Activated CD8-positive, alpha-beta T cell treated with anti-CD3 and anti-CD28 coated beads, Interleukin-2, amount 10 ng/mL, durations not matched to agents 7 days and 5 days (primary cell): ENCODE measurements around the gene KCTD5. TPM values are rescaled to one million over a fixed set of nuclear protein-coding genes. Genes with fewer than 3 reads are reported as not detected.
"Not testable (repeated sequence)": the region's sequence is repeated elsewhere in the genome, so short reads cannot be mapped to it uniquely, and the experiment has no call there.

ENCODE experiments used
- ATAC-seq: fragments of 150-1000 bp; cut with Tn5 transposase; one replicate; pipeline ENCODE4 v1.10.0; 2021; ENCODE audit warnings: moderate library complexity
- CTCF ChIA-PET: fragments of 350-600 bp; sonication (Branson Sonifier 250); formaldehyde crosslinking; loops from one replicate; lab custom pipeline; 2021; ENCODE audit warnings: antibody characterized with exemption; lab: Charles Lee
- POLR2A ChIA-PET: fragments of 350-600 bp; sonication (Branson Sonifier 250); formaldehyde crosslinking; loops from one replicate; lab custom pipeline; 2021; ENCODE audit warnings: antibody characterized with exemption; lab: Charles Lee
- DNase-seq: peaks from one replicate; pipeline ENCODE4 v3.0.0-alpha.2; 2020
- H3K27ac Mint-ChIP-seq: one replicate; pipeline ENCODE4 v1.8.0; 2021; ENCODE audit warnings: mild to moderate bottlenecking, mixed read lengths
- H3K27me3 Mint-ChIP-seq: one replicate; pipeline ENCODE4 v1.8.0; 2021; ENCODE audit warnings: low read depth, mixed read lengths
- H3K36me3 Mint-ChIP-seq: one replicate; pipeline ENCODE4 v1.8.0; 2021; ENCODE audit warnings: low read depth, mixed read lengths
- H3K4me1 Mint-ChIP-seq: one replicate; pipeline ENCODE4 v1.8.0; 2021; ENCODE audit warnings: low read depth, mixed read lengths
- H3K4me3 Mint-ChIP-seq: one replicate; pipeline ENCODE4 v1.8.0; 2021; ENCODE audit warnings: mild to moderate bottlenecking, mixed read lengths
- H3K9me3 Mint-ChIP-seq: one replicate; pipeline ENCODE4 v1.8.0; 2022; ENCODE audit warnings: mixed read lengths; ENCODE audit not compliant: insufficient read depth
- total RNA-seq, 2 experiments: library from RNA; stranded (reverse); gene quantifications; one replicate each; pipeline ENCODE4 v1.2.3, GENCODE V29; 2021

KCTD5 gene
- total RNA-seq, 2 experiments from 2014 or later: 33.2 to 35.9 TPM

DNA sequence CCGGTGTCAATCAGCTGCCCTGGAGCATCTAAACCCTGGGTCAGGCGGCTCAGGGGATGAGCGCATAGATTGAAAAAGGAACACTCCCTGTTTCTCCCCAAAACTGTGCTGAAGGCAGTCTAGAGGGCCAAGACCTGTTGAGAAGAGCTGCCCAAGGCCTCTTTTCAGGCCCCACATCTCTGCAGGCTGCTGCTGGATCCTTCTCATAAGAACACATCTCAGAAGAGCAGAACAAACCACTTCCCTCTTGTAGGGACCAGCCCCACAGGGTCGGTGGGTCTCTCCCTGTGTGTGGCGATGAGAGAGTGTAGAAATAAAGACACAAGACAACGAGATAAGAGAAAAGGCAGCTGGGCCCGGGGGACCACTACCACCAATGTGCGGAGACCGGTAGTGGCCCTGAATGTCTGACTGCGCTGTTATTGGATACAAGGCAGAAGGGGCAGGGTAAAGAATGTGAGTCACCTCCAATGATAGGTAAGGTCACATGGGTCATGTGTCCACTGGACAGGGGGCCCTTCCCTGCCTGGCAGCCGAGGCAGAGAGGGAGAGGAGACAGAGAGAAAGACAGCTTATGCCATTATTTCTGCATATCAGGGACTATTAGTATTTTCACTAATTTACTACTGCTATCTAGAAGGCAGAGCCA lies 22.2 kb upstream of the KCTD5 start:
- CTCF ChIA-PET, DNase-seq, H3K27me3 Mint-ChIP-seq, H3K4me3 Mint-ChIP-seq, H3K27ac Mint-ChIP-seq, ATAC-seq, H3K9me3 Mint-ChIP-seq, POLR2A ChIA-PET: not testable (repeated sequence)
- Mint-ChIP-seq H3K36me3 (peaks cover 16% of the 10 kb centered on the region), H3K4me1 (peaks cover 26% of the 10 kb centered on the region)

DNA sequence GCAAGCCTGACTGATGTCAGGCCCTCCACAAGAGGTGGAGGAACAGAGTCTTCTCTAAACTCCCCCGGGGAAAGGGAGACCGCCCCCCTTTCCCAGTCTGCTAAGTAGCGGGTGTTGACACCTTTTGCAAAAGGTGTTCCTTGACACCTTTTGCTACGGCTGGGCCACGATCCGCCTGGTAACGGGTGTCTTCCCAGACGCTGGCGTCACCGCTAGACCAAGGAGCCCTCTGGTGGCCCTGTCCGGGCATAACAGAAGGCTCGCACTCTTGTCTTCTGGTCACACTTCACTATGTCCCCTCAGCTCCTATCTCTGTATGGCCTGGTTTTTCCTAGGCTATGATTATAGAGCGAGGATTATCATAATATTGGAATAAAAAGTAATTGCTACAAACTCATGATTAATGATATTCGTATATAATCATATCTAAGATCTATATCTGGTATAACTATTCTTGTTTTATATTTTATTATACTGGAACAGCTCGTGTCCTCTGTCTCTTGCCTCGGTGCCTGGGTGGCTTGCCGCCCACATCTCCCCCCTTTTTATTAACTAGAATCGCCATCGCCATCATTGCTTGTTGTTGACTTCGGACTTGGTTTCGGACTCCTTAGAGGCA lies 21.5 kb upstream of the KCTD5 start:
- H3K27me3 Mint-ChIP-seq, H3K4me3 Mint-ChIP-seq, H3K9me3 Mint-ChIP-seq, POLR2A ChIA-PET, H3K27ac Mint-ChIP-seq, CTCF ChIA-PET, ATAC-seq: not testable (repeated sequence)
- DNase-seq: peak; percentile 46
- Mint-ChIP-seq H3K36me3 (peaks cover 16% of the 10 kb centered on the region), H3K4me1 (peaks cover 26% of the 10 kb centered on the region)

DNA sequence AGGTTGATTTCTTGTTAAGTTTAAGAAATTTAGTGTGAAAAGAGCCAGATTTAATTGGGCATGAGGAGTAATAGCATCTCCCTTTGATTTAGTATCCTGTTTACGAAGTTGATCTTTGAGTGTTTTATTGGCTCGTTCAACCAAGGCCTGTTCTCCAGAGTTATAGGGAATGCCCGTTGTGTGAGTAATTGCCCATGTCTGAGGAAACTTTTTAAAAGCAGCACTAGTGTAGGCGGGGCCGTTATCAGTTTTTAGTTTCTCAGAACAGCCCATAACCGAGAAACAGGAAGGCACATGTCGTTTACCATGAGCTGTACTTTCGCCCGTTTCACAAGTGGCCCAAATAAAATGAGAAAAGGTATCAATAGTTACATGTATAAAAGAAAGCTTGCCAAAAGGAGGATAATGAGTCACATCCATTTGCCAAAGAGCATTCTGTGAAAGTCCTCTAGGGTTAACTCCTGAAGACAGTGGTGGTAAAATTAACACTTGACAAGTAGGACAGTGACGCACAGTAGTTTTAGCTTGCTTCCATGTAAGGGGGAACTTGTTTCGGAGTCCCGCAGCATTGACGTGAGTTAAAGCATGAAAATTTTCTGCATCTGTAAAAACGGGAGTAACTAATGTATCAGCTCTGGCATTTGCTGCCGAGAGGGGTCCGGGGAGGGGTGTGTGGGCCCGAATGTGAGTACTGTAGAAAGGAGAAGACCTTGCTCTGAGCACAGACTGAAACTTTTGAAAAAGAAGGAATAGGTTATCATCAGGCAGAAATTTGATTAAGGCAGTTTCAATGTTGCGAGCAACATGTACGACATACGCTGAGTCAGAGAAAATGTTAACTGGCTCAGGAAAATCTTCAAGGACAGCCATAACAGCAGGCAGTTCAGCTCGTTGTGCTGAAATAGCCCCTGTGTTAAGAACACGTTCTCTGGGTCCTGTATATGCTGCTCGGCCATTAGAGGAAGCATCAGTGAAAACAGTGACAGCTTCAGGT lies 18.5 kb upstream of the KCTD5 start:
- Mint-ChIP-seq H3K4me1 (peaks cover 26% of the 10 kb centered on the region), H3K9me3 (no peaks in the 10 kb centered on the region), H3K27me3 (no peaks in the 10 kb centered on the region), H3K27ac (peak overlapping the region; percentile 87), H3K4me3 (peak overlapping the region; percentile 12), H3K36me3 (peaks cover 31% of the 10 kb centered on the region)
- peak; percentile 49 for DNase-seq
- ATAC-seq: peak; percentile 75
- POLR2A ChIA-PET: interaction anchor here (1.2 kb wide), 1 partner anchor 19 kb away, joined by 6 read pairs; the partner anchor contains the start of gene KCTD5
- CTCF ChIA-PET: interaction anchor here (1.2 to 1.3 kb wide), 2 partner anchors 9 to 14 kb away, joined by 5 to 6 read pairs; no protein-coding TSS in a partner anchor

DNA sequence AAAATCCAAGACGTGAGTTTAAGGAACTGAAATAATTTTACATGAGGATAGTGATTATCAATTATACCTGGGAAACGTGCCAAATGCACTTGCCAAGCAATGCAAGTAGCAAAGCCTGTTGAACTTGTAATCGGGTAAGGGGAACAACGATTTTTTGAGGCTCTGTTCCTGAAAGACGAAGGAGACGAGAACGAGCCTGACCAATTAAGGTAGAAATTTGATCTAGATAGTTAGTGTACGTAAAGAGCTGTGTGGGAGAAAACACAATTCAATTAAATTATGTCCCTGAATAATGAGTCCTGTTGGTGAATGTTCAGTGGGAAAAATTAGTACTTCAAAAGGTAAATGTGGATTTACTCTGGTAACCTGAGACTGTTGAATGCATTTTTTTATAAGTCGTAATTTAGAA lies 17.7 kb upstream of the KCTD5 start:
- ChIA-PET CTCF (interaction anchor here (1.2 to 1.3 kb wide), 2 partner anchors 8 to 15 kb away, joined by 5 to 6 read pairs; no protein-coding TSS in a partner anchor), POLR2A (interaction anchor here (1.2 kb wide), 1 partner anchor 18 kb away, joined by 6 read pairs; the partner anchor contains the start of gene KCTD5)
- Mint-ChIP-seq H3K27ac (no peak overlapping the region), H3K36me3 (peaks cover 37% of the 10 kb centered on the region), H3K9me3 (no peaks in the 10 kb centered on the region), H3K4me1 (peaks cover 28% of the 10 kb centered on the region), H3K27me3 (no peaks in the 10 kb centered on the region), H3K4me3 (no peak overlapping the region)
- no peak for DNase-seq
- no peak for ATAC-seq

DNA sequence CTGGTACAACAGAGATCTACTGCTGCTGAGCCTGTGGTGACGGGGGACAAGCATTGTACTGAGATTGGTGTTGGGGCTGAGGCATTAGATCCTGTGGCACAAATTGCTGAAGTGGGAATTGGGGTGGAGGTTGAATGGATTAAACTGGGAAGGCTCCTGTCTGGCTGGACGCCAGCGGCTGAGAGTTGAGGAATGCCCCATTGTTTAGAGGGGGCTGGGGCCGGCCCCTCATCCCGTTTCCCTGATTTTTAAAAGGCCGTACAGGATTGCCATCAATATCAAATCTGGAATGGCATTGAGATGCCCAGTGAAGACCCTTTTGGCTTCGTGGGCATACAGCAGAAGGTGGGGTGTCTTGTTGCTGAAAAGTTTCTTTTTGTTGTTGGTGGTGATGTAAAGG lies 15.7 kb upstream of the KCTD5 start:
- CTCF ChIA-PET, H3K27me3 Mint-ChIP-seq, DNase-seq, ATAC-seq, H3K9me3 Mint-ChIP-seq, H3K27ac Mint-ChIP-seq, POLR2A ChIA-PET, H3K4me3 Mint-ChIP-seq: not testable (repeated sequence)
- peaks cover 48% of the 10 kb centered on the region for H3K36me3 Mint-ChIP-seq
- H3K4me1 Mint-ChIP-seq: peaks cover 37% of the 10 kb centered on the region

DNA sequence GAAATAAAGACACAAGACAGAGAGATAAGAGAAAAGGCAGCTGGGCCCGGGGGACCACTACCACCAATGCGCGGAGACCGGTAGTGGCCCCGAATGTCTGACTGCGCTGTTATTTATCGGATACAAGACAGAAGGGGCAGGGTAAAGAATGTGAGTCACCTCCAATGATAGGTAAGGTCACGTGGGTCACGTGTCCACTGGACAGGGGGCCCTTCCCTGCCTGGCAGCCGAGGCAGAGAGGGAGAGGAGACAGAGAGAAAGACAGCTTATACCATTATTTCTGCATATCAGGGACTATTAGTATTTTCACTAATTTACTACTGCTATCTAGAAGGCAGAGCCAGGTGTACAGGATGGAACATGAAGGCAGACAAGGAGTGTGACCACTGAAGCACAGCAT lies 12.7 kb upstream of the KCTD5 start:
- H3K27ac Mint-ChIP-seq, H3K9me3 Mint-ChIP-seq, POLR2A ChIA-PET, CTCF ChIA-PET, ATAC-seq, H3K4me3 Mint-ChIP-seq, DNase-seq, H3K27me3 Mint-ChIP-seq: not testable (repeated sequence)
- Mint-ChIP-seq H3K36me3 (peaks cover 35% of the 10 kb centered on the region), H3K4me1 (peaks cover 41% of the 10 kb centered on the region)

DNA sequence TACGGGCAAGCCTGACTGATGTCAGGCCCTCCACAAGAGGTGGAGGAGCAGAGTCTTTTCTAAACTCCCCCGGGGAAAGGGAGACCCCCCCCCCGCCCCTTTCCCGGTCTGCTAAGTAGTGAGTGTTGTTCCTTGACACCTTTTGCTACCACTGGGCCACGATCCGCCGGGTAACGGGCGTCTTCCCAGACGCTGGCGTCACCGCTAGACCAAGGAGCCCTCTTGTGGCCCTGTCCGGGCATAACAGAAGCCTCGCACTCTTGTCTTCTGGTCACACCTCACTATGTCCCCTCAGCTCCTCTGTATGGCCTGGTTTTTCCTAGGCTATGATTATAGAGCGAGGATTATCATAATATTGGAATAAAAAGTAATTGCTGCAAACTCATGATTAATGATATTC lies 12.3 kb upstream of the KCTD5 start:
- H3K9me3 Mint-ChIP-seq, POLR2A ChIA-PET, H3K27me3 Mint-ChIP-seq, ATAC-seq: not testable (repeated sequence)
- DNase-seq: peak; percentile 78
- CTCF ChIA-PET: interaction anchor here (1.2 kb wide), 1 partner anchor 11 kb away, joined by 4 read pairs; no protein-coding TSS in a partner anchor
- Mint-ChIP-seq H3K4me3 (peak overlapping the region; percentile 41), H3K36me3 (peaks cover 35% of the 10 kb centered on the region), H3K27ac (peak overlapping the region; percentile 69), H3K4me1 (peaks cover 42% of the 10 kb centered on the region)

DNA sequence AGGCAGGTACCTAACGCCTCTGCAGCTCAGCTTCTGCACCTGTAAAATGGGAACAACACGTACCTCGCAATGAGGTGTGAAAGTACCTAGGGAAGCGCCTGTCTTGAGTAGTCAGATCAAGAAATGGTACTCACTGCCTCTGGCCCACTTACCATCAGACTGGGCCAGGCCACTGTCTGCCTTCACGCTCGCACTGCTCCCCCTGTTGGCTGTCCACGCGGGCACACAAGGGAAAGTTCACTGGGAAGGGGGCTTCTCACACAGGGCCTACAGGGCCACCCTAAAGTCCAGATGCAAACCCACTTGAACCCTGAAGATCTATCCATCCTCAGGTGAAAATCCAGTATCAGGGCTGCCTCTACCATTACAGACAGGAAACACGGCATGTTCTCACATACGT lies 11.1 kb upstream of the KCTD5 start:
- H3K27ac Mint-ChIP-seq: peak overlapping the region; percentile 25
- ATAC-seq, H3K9me3 Mint-ChIP-seq, H3K4me3 Mint-ChIP-seq, POLR2A ChIA-PET, H3K27me3 Mint-ChIP-seq: not testable (repeated sequence)
- peaks cover 35% of the 10 kb centered on the region for H3K36me3 Mint-ChIP-seq
- DNase-seq: peak; percentile 51
- peaks cover 42% of the 10 kb centered on the region for H3K4me1 Mint-ChIP-seq
- CTCF ChIA-PET: interaction anchor here (1.2 kb wide), 1 partner anchor 10 kb away, joined by 4 read pairs; no protein-coding TSS in a partner anchor

DNA sequence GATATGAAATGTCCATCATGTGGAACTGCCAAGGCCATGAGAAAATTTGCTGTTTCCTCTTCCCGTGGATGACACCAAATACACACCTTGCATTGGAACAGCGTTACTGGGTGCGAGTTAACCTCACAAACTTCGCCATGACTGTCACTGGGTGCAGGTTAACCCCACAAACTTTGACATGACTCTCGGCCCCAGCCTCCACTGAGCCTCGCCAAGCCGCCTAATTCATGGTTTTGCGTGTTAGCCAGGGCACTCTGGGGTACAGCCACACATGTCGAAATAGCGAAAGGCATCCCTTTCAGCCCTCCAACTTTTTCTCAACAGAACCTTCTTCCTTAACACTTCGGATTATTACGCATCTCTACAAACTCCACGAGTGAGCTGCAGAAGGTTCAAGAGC lies 10.6 kb upstream of the KCTD5 start:
- ATAC-seq (no peak), DNase-seq (no peak)
- CTCF ChIA-PET: no interaction called here
- Mint-ChIP-seq H3K36me3 (peaks cover 35% of the 10 kb centered on the region), H3K27ac (no peak overlapping the region), H3K9me3 (no peaks in the 10 kb centered on the region), H3K4me1 (peaks cover 42% of the 10 kb centered on the region), H3K27me3 (no peaks in the 10 kb centered on the region), H3K4me3 (peak overlapping the region; percentile 73)
- POLR2A ChIA-PET: no interaction called here

DNA sequence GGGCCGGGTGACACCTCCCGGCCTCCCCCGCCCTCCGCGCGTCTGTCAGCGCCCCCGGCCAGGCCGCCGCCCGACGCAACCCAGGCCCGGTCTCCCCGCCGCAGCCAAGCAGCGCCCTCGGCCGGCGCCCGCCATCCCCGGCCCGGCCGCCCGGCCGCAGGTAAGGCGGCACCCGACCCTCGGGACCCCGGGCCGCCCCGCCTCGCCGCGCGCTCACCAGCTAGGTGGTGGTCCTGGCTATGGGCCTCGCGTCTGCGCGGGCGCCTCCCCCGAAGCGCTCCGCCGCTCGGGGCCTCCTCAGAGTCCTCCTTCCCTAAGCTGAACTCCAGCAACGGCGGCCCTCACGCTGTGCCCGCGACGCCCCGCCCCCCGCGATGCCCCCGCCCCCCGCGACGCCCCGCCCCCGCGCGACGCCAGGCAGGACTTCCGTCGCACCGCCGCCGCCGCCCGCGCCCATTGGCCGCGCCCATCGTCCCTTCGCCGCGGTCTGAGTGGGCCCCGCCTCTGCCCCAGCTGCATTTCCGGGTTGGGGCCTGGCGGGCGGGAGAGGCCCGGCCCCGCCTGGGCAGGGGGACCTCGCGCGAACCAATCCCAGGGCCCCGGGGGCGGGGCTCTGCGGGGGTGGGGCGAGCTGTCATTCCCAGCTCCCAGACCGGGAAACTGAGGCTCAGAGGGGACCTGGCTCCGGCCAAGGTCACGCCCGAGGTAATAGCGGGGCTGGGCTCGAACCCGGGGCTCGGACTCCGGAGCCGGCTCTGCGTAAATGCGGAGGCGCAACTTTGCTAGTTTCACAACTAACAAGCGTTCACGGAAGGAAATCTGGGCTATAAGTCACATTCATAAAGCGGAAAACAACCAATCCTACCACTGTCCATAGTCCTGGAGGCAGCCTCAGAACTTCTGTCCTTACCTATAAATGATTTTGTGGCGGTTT lies 9.0 kb upstream of the KCTD5 start:
- H3K4me3 Mint-ChIP-seq: peak overlapping the region; percentile 84
- ATAC-seq (peak; percentile 98), DNase-seq (peak; percentile 99)
- H3K4me1 Mint-ChIP-seq: peaks cover 42% of the 10 kb centered on the region
- H3K36me3 Mint-ChIP-seq: peaks cover 24% of the 10 kb centered on the region
- H3K9me3 Mint-ChIP-seq: no peaks in the 10 kb centered on the region
- CTCF ChIA-PET: interaction anchor here (1.1 to 1.3 kb wide), 2 partner anchors 9 to 10 kb away, joined by 5 to 6 read pairs; partner anchors contain the start of gene KCTD5
- H3K27me3 Mint-ChIP-seq: no peaks in the 10 kb centered on the region
- peak overlapping the region; percentile 85 for H3K27ac Mint-ChIP-seq
- POLR2A ChIA-PET: interaction anchor here (1.7 kb wide), 1 partner anchor 9 kb away, joined by 19 read pairs; the partner anchor contains the start of gene KCTD5
